ENCODE results near the gene AP1G2.

Gene AP1G2

GRCh38 chr14:23520899-23521533, 46.6 kb downstream of the AP1G2 start:
- no peak for DNase-seq (ENCODE audit: low read depth in 1 of 2, low spot score in 1 of 2)

GRCh38 chr14:23518709-23519108, 48.9 kb downstream of the AP1G2 start:
- no peak for DNase-seq (ENCODE audit: low read depth in 1 of 2, low spot score in 1 of 2)

- no peak for DNase-seq (ENCODE audit: low read depth in 1 of 2, low spot score in 1 of 2)
Observed at GRCh38 chr14:23517650-23518326, 49.8 kb downstream of the AP1G2 start.

- no peak for DNase-seq (ENCODE audit: low read depth in 1 of 2, low spot score in 1 of 2)
Observed at GRCh38 chr14:23514644-23514957, 53.0 kb downstream of the AP1G2 start.

GRCh38 chr14:23513818-23514643, 53.6 kb downstream of the AP1G2 start:
- DNase-seq (ENCODE audit: low read depth in 1 of 2, low spot score in 1 of 2) = no peak

GRCh38 chr14:23513005-23513817, 54.4 kb downstream of the AP1G2 start:
- DNase-seq (ENCODE audit: low read depth in 1 of 2, low spot score in 1 of 2) = no peak

GRCh38 chr14:23512156-23512555, 55.4 kb downstream of the AP1G2 start:
- DNase-seq (ENCODE audit: low read depth in 1 of 2, low spot score in 1 of 2) = no peak
